NCI-H2171 treated with DMSO at 0.1 percent for 48 hours (cell line): Measurements from ENCODE around the gene CHRFAM7A.
"Not testable (repeated sequence)": the region's sequence is repeated elsewhere in the genome, so short reads cannot be mapped to it uniquely, and the experiment has no call there.

ENCODE experiments used
- DNase-seq: peaks from one replicate; lab custom pipeline; 2025; lab: John Stamatoyannopoulos, UW

CHRFAM7A gene

DNA sequence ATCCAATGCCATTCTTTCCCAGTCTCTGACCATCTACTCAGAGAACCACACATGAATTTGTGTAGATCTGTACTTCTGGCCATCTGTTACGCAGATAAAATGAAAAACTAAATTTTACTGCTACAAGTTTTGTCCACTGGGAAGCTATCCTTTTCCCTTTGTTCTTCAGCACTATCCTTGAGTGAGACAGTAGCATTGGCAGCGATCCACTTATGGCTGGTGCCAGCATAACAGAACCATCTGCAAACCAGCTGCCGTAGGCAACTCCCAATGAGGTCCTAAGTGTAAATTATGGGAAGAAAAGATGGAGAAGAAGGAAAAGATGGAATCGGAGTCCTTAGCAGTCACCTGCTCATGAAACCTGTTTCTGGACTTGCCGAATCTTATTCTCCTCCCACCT lies 72.3 kb downstream of the CHRFAM7A start:
- DNase-seq, result not testable (repeated sequence)

DNA sequence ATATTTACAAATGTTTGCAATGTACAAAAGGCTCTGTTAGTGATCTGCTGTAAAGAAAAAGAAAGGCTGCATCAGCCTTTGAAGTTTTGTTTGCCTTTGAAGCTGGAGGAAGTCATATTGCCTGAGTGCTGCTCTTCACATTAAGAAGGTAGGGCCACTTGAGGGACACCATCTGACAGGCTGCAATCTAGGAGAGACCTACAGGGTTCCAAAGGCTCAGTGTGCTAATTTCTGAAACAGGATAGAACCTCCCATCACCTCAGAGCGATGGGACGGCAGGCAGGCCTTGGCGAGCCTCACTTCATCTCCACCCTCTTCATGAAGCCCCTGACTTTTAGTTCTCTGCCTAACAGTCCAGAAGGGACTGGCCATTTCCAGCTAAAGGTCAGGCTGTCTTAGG lies 77.6 kb downstream of the CHRFAM7A start:
- DNase-seq, result not testable (repeated sequence)

DNA sequence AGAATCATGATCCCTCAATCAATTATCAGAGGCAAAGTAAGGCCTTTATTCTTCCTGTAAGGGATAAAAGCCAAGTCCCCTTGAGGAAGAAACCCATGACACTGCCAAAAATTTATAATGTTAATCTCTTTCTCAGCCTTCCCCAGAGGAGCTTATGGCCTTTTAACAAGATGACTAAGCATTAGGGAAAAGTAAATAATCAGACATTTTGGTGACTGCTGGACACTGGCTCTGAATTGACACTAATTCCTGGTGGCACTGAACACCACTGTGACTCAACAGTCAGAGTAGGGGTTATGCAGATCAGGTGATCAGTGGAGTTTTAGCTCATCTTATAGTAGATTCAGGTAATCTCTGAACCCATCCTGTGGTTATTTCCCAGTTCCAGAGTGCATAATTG lies 82.8 kb downstream of the CHRFAM7A start:
- not testable (repeated sequence) for DNase-seq
